ENCODE results near the gene JAM3. TPM values are rescaled to one million over a fixed set of nuclear protein-coding genes. Genes with fewer than 3 reads are reported as not detected.

The JAM3 gene
- 44.8 TPM for total RNA-seq

DNA sequence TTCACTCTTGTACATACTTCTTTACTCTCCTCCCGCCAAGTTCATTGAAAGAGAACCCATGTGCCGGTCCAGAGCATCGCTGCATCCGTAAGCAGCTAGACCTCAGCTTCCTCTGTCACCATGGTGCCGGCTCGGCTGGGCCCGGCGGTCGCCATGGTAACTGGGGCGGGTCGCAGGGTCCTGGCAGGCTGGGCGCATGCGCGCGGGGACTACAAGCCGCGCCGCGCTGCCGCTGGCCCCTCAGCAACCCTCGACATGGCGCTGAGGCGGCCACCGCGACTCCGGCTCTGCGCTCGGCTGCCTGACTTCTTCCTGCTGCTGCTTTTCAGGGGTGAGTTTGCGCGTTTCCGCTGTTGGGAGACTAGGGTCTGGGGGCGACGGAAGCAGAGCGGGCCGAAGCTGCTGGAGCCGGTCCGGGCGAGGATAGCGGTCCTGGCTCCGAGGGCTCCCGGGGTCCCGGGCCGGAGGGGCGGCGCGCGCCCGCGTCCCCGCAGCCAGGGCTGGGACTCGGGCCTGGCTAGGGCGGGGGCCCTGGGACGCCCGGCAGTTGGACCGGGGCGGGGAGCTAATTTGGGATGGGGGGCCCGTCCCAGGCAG is at the start of gene JAM3:
JAM3 (plus strand) TSS at position 244 of the 597 bp plus-strand sequence; CDS start at position 256, 12 bp downstream.

Other genes starting within 250 kb of the JAM3 start
- gene SPATA19, start 223.6 kb upstream of the JAM3 start, total RNA-seq: not detected
- 40.8 TPM for gene IGSF9B, start 112.1 kb upstream of the JAM3 start, total RNA-seq
- gene NCAPD3, start 154.9 kb downstream of the JAM3 start, total RNA-seq: 16.4 TPM
- gene VPS26B, start 155.6 kb downstream of the JAM3 start, total RNA-seq: 74.0 TPM
- 44.1 TPM for gene THYN1, start 184.3 kb downstream of the JAM3 start, total RNA-seq
- gene ACAD8, start 184.5 kb downstream of the JAM3 start, total RNA-seq: 27.0 TPM
- 1.8 TPM for gene GLB1L3, start 207.3 kb downstream of the JAM3 start, total RNA-seq

Data from diencephalon (tissue), 1 donor.